Measurements from ENCODE around the gene C11orf42.

The C11orf42 gene

DNA sequence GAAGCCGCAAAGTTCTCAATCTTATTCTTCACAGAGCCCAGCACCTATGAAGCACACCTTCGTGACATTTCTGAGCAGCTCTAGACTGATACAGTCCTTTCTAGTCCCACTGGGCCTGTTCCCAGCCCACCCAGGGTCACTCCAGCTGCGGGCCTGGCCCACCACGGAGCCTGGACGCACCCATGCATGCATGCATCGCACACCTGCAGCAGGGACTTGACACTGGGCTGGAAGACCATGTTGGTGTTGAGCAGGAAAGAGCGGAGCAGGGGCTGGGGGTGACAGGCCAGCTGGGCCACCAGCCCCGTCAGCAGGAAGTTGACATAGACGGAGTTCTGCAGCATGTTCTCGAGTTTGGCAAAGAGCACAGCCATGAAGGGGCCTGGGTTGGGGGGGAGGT is 9.2 kb downstream of the C11orf42 start:
- Histone ChIP-seq H3K9me3 (no peaks in the 10 kb centered on the region), H3K27me3 (no peaks in the 10 kb centered on the region), H3K36me3 (no peaks in the 10 kb centered on the region), H3K4me1 (no peaks in the 10 kb centered on the region), H3K4me3 (ENCODE audit: low read depth, low read length) (no peak overlapping the region)
- no peak for DNase-seq
- TF ChIP-seq, protein P1, sequence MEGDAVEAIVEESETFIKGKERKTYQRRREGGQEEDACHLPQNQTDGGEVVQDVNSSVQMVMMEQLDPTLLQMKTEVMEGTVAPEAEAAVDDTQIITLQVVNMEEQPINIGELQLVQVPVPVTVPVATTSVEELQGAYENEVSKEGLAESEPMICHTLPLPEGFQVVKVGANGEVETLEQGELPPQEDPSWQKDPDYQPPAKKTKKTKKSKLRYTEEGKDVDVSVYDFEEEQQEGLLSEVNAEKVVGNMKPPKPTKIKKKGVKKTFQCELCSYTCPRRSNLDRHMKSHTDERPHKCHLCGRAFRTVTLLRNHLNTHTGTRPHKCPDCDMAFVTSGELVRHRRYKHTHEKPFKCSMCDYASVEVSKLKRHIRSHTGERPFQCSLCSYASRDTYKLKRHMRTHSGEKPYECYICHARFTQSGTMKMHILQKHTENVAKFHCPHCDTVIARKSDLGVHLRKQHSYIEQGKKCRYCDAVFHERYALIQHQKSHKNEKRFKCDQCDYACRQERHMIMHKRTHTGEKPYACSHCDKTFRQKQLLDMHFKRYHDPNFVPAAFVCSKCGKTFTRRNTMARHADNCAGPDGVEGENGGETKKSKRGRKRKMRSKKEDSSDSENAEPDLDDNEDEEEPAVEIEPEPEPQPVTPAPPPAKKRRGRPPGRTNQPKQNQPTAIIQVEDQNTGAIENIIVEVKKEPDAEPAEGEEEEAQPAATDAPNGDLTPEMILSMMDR (IDR thresholded peaks at IDR 0.05; ENCODE audit: low read depth, low read length) = no peak

DNA sequence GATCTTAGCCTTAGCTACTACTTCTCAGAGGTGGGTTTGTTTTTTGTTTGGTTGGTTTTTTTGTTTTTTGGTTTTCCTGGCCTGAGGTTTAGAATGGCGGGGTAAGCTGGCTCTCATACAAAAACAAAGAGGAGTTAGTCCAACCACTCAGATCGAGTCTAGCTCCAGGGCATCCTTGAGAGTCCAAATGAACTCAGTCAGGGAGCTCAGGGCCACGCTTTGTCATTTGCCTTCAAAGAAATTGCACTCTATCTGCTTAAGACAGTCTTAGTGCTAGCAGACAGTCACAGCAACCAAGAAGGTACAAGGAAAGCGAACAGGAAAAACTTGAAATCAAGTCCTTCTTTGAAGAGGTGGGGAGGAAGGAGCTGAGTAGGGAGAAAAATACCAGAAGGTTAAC is 11.1 kb downstream of the C11orf42 start:
- Histone ChIP-seq H3K27me3 (no peaks in the 10 kb centered on the region), H3K9me3 (no peaks in the 10 kb centered on the region), H3K4me1 (no peaks in the 10 kb centered on the region), H3K4me3 (ENCODE audit: low read depth, low read length) (no peak overlapping the region), H3K36me3 (no peaks in the 10 kb centered on the region)
- no peak for DNase-seq
- TF ChIP-seq, protein P1 (IDR thresholded peaks at IDR 0.05; ENCODE audit: low read depth, low read length) = no peak

DNA sequence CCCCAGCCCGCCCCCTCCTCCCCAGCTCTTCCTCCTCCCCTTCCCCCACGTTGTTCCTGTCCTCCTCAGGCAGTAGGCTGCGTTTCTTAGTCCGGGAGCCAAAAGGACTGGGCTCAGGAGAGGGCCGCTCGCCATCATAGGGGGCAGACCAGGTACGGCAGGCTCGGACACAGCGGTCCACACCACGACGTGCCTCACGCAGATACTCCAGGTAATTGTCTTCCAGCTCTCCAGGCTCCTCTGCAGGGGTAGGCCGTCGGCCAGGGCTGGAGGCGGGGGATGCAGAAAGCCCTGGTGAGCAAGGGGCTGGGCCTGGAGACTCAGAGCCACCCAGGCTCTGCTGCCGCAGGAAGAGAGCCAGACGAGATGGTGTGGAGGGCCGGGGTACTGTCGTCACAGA is 12.4 kb downstream of the C11orf42 start:
- Histone ChIP-seq H3K36me3 (no peaks in the 10 kb centered on the region), H3K4me3 (ENCODE audit: low read depth, low read length) (no peak overlapping the region), H3K9me3 (no peaks in the 10 kb centered on the region), H3K27me3 (no peaks in the 10 kb centered on the region), H3K4me1 (no peaks in the 10 kb centered on the region)
- TF ChIP-seq, protein P1 (IDR thresholded peaks at IDR 0.05; ENCODE audit: low read depth, low read length) = no peak
- DNase-seq = no peak

DNA sequence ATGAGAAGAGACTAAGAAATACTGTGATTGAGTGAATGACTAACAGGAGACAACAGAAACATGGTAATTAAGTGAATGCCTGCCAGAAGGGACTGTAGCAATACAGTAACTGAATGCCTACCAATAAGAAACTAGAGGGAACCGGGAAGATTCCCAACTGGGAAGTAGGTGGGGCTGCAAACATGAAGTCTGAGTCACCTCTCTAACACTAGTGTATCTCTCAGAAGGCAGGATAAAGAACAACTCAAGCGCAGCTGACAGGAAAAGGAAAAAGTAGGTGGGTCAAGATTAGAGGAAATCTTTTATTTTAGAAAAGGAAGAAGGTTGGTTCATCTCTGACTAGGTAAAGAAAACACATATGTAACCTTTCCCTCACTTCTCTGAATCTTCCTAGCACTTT is 14.0 kb downstream of the C11orf42 start:
- DNase-seq = no peak
- Histone ChIP-seq H3K36me3 (no peaks in the 10 kb centered on the region), H3K4me1 (no peaks in the 10 kb centered on the region), H3K4me3 (ENCODE audit: low read depth, low read length) (no peak overlapping the region), H3K9me3 (no peaks in the 10 kb centered on the region), H3K27me3 (no peaks in the 10 kb centered on the region)
- TF ChIP-seq, protein P1 (IDR thresholded peaks at IDR 0.05; ENCODE audit: low read depth, low read length) = no peak

DNA sequence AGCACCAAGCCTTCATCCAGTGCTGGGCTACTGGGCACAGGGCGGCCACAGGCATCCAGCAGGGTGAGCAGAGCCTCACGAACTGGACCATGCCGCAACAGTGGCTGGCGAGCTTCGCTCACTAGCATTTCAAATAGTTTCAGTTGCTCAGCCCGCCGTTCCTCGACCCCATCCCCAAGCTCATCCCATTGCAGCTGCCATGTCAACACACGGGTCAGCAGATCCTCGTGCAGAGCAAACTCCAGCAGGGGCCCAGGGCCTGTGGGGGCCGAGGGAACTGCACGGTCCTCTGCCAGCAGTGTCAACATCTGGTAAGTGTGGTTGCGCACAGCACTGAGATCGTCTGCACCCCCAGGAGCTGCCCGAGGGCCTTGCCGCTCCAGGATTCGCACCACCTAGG is 18.5 kb downstream of the C11orf42 start:
- no peaks in the 10 kb centered on the region for H3K36me3 ChIP-seq

DNA sequence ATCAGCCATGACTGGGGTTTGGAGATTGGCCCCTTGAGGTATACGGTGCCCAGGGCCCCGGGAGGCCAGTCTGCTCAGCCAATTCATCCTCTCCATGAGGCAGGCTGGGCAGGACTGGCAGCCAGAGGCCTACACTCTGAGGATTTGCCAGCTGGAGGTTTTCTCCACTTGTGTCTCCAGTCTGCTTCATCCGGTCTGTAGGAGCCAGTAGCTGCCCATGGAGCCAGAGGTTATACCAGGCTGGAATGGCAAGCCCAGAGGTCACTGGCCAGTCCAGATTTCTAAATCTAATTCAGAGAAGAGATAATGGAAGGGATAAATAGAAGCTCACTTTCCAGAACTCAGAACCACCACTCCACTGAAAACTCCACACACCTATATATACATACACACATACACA is 19.1 kb downstream of the C11orf42 start:
- no peak for DNase-seq
- H3K4me1 ChIP-seq = no peaks in the 10 kb centered on the region
- no peaks in the 10 kb centered on the region for H3K36me3 ChIP-seq
- TF ChIP-seq, protein P1 (IDR thresholded peaks at IDR 0.05; ENCODE audit: low read depth, low read length) = no peak
- H3K27me3 ChIP-seq = no peaks in the 10 kb centered on the region
- H3K4me3 ChIP-seq (ENCODE audit: low read depth, low read length) = no peak overlapping the region
- no peaks in the 10 kb centered on the region for H3K9me3 ChIP-seq

More for the DNA sequence above, 18.5 kb downstream of the C11orf42 start:
- no peaks in the 10 kb centered on the region for H3K4me1 ChIP-seq
- no peak for DNase-seq
- H3K4me3 ChIP-seq (ENCODE audit: low read depth, low read length) = no peak overlapping the region
- TF ChIP-seq, protein P1 (IDR thresholded peaks at IDR 0.05; ENCODE audit: low read depth, low read length) = no peak
- H3K9me3 ChIP-seq = no peaks in the 10 kb centered on the region
- no peaks in the 10 kb centered on the region for H3K27me3 ChIP-seq

All from BE2C (cell line).